GM18499 (cell line): ENCODE data around the gene SPATA46.

Experiments
- ATAC-seq: cut with Tn5 transposase; IDR thresholded peaks from one replicate; pipeline ENCODE4 v1.9.1; 2021; ENCODE audit warnings: moderate number of reproducible peaks; ENCODE audit not compliant: insufficient read depth, unreplicated experiment

The SPATA46 gene

GRCh38 chr1:162380061-162380846 is 3.6 kb upstream of the SPATA46 start:
- no peak for ATAC-seq

DNA sequence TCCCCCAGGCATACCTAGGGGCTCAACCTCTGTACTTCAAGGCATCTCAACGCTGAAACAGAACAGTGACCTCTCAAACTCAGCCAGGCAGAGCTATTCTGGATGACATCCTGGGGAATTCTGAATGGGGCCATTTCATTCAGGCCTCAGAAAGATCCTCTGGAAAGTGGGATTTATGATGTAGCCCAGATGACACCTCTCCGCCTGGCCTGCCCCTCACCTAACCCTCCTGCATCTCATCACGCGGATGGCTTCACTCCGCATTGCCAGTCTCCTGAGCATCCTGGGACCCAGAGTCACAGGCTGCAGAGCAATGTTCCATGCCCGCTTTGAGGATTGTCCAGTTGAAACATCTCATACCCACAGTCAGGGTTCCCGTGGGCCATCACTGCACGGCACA is 1.2 kb downstream of the SPATA46 start:
- no peak for ATAC-seq

GRCh38 chr1:162374406-162374805 is 2.2 kb downstream of the SPATA46 start:
- no peak for ATAC-seq

DNA sequence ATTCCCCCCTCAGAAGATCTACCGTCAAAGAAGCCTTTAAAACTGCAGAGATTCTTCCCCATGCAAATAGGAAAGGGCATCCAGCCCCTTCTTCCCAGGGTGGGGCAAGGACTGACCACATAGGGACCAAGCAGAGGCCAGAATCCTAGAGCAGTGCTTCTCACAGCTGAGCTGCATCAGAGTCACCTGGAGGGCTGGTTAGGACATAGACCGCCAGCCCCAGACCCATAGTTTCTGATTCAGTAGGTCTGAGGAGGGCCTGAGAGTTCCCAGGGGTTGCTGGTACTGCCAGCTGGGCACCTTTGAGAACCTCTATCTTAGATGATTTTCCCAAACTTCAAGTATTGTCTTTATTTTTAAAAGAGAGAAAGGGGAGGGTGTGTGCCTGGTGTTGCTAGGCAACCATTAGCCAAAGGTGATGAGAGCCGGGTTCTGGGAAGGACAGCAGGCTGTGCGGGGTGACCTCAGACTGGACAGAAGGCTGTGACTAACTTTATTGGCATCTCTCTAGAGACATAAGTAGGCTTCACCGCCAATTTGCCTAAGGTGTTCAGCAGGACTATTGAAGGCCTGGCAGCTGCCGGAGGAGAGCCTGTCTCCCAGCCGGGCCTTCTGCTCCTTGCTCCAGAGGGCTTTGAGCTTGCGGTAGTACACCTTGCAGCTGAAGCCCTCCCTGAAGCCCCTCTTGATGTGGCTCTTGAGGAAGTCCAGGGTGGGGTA is 3.0 kb downstream of the SPATA46 start:
- no peak for ATAC-seq

- ATAC-seq: no peak
These were observed 3.6 kb downstream of the SPATA46 start for GRCh38 chr1:162373072-162373427.

DNA sequence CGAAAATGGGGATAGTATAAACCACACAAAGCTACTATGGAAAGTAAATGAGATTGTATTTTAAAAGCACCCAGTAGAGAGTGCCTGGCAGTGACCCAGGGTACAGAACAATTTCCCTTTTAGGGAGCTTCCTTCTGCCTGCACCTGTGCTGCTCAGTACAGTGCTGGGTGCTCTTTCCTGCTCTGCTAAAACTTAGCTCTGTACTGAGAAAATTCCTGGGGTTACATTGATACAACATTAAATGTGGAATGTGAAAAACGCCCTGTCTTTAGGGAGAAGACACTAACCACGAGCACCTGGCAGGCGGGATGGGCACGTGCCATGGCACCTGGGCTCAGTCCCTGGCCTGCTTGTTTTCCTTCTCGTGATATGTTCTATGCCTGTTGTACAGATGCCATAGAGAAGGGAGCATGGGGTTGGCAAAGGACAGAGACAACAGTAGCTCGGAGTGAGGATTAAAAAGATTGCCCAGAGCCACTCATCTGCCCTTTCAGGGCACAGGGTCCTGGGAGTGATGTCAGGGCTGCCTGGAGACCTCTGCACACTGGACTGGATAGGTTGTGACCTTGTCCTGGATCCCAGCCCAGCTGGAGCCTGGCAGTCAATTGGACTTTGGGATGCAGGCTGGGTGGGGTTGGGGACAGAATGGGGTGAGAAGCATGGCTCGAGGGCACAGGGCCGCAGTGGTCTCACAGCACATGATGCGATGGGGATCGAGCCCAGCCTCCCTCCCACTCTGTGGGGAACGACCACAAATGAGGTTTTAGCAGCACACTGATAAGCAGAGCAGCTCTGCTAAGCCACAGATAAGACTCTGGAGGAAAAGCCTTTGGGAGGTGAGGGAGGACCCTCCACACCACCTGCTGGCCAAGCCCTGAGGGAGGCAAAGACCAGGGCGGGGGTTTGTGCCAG is 4.2 kb downstream of the SPATA46 start:
- ATAC-seq: no peak

GRCh38 chr1:162371611-162372010 is 5.0 kb downstream of the SPATA46 start:
- no peak for ATAC-seq

GRCh38 chr1:162370721-162371120 is 5.9 kb downstream of the SPATA46 start:
- ATAC-seq: no peak

- ATAC-seq: no peak
These were observed 6.5 kb downstream of the SPATA46 start for GRCh38 chr1:162370161-162370560.

- no peak for ATAC-seq
These were observed 7.1 kb downstream of the SPATA46 start for GRCh38 chr1:162369571-162369970.

- ATAC-seq: no peak
These were observed 8.2 kb downstream of the SPATA46 start for GRCh38 chr1:162368451-162368850.

- ATAC-seq: no peak
These were observed 8.9 kb downstream of the SPATA46 start for GRCh38 chr1:162367772-162368171.

GRCh38 chr1:162367073-162367472 is 9.6 kb downstream of the SPATA46 start:
- no peak for ATAC-seq

DNA sequence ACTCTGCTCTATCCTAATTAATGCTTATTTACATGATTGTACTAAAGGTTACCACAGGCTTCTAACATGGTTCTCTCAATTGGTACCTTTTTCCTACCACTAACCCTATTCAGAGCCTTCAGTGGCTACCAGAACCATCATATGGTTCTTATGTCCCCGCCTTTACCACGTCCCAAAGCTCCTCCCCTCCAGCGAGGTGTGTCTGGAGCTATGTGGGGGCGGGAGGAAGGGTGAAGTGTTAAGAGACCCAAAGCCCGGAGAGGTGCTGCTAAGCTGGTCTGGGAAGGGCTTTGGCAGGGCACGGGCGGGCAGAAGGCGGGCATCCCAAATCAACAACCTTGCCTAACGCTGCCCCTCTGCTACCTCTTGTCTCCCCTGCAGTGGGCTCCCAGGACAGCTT is 10.0 kb downstream of the SPATA46 start:
- ATAC-seq: no peak

GRCh38 chr1:162366149-162366548 is 10.5 kb downstream of the SPATA46 start:
- ATAC-seq: no peak

DNA sequence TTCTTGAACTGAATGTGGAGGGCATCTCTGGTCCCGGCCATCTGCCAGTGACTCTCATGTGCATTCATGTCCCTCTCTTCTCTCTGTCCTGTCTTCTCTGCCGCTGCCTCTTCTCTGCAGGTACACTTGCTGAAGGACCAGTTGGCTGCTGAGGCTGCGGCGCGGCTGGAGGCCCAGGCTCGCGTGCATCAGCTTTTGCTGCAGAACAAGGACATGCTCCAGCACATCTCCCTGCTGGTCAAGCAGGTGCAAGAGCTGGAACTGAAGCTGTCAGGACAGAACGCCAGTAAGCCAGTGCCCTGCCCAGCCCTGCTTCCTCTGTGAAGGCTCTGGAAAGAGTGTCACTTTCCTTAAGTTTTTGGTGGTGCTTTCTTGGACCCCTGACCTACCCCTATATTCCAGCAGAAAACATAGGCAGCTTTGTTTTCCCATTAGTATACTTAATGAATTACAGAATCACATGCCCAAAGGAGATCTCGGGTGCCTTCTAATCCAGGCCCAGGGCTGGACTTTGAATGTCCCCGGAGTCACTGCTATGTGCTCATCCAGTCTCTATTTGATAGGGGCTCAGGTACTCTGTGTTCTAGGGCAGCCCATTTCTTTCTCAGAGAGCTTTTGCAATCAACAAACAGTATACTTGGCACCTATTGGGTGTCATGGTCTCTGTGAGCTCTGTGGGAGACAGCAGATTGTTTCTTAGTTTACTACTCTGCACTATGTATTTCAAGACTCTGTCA is 11.2 kb downstream of the SPATA46 start:
- no peak for ATAC-seq

GRCh38 chr1:162364498-162364897 is 12.2 kb downstream of the SPATA46 start:
- no peak for ATAC-seq

DNA sequence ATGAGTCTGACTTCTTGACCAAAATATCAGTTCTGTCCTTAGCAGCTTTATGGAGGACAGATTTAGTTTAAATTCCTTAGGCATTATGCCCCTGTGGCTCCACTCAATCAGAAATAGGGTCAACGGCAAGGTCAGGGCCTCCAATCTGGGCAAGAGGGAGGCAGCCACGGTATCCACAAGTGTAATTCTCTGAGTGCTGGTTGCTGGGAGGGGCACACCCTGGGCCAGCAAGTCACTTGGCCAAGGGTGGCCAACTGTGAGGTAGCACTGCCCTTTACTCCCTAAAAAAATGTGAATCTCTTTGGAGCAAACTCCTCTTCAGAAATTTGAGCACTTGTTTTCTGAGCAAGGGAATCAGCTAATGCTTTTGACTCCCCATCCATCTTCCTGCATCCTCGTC is 12.8 kb downstream of the SPATA46 start:
- no peak for ATAC-seq

DNA sequence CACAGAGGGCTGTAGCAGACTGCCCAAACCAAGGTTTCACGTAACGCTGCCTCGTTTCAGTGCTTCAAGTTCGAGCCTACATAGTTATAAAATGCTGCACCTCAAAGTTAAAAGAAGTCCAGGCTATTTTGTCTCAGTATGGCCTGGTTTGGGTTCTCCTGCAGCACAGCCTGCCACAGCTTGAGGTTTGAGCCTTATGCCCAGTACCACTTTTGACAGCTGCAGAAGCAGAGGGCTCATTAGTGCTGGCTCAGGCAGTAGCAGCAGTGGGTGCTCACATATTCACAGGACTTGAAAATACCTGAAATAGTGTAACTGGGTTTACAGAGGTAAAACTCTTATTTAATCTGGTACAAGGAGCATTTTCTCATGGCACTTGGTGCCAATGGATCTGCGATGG is 15.3 kb downstream of the SPATA46 start:
- ATAC-seq: no peak

DNA sequence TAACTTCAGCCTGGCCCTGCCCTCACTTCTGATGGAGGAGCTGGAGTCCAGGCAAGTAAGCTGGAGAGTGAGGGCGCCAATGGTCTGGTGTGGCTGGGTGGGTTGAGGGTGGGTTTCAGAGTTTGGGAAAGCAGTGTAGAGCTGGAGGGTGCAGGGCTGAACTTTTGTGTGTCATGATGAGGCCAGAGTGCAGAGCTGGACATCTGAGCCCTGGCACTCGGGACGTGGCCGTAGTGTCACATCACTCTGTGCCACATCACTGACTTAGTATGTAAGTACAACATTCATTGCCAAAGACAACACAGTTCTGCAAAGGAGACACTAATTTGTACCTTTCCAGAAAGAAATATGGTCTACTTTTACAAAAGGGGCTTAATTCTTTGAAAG is 15.8 kb downstream of the SPATA46 start:
- no peak for ATAC-seq
